GM23338 (cell line): ENCODE results near the gene TENM3. TPM values are rescaled to one million over a fixed set of nuclear protein-coding genes. Genes with fewer than 3 reads are reported as not detected.

ENCODE experiments used
- ATAC-seq: fragments of 200-7000 bp; cut with Tn5 transposase; 3 replicates; pipeline ENCODE4 v1.9.1; 2020
- DNase-seq: peaks from one replicate; pipeline ENCODE4 v3.0.0-alpha.2; 2015; ENCODE audit warnings: low spot score
- H2AFZ ChIP-seq: fragments of 200-600 bp; sonication (generic); 2 replicates; pipeline ENCODE4 v1.8.0; 2016; ENCODE audit warnings: antibody characterized with exemption, mild to moderate bottlenecking, moderate library complexity
- H3F3A ChIP-seq: fragments of 200-600 bp; sonication (generic); replicated peaks from 2 replicates; pipeline ENCODE4 v1.8.0; 2017; ENCODE audit warnings: antibody characterized with exemption, mixed run types, low read depth
- H3K27ac ChIP-seq: fragments of 200-600 bp; sonication (generic); 2 replicates; pipeline ENCODE4 v1.6.1; 2016; ENCODE audit warnings: low read depth
- H3K27me3 ChIP-seq: fragments of 200-600 bp; sonication (generic); 2 replicates; pipeline ENCODE4 v1.8.0; 2016; ENCODE audit warnings: mild to moderate bottlenecking, mixed run types, moderate library complexity; ENCODE audit not compliant: insufficient read depth
- H3K36me3 ChIP-seq: fragments of 200-600 bp; sonication (generic); 2 replicates; pipeline ENCODE4 v1.8.0; 2016; ENCODE audit warnings: mild to moderate bottlenecking; ENCODE audit not compliant: insufficient read depth
- H3K4me1 ChIP-seq: fragments of 200-600 bp; sonication (generic); 2 replicates; pipeline ENCODE4 v1.8.0; 2016; ENCODE audit warnings: mild to moderate bottlenecking, moderate library complexity; ENCODE audit not compliant: insufficient read depth
- H3K4me2 ChIP-seq: fragments of 200-600 bp; sonication (generic); 2 replicates; pipeline ENCODE4 v1.7.1; 2017; ENCODE audit warnings: mixed run types
- H3K4me3 ChIP-seq: fragments of 200-600 bp; sonication (generic); 2 replicates; pipeline ENCODE4 v1.6.1; 2016; ENCODE audit warnings: mixed run types
- H3K79me2 ChIP-seq: fragments of 200-600 bp; sonication (generic); replicated peaks from 2 replicates; pipeline ENCODE4 v1.8.0; 2017; ENCODE audit warnings: mild to moderate bottlenecking; ENCODE audit not compliant: insufficient read depth
- H3K9me2 ChIP-seq: fragments of 200-600 bp; sonication (generic); 2 replicates; pipeline ENCODE4 v1.8.0; 2017; ENCODE audit not compliant: insufficient read depth
- H4K20me1 ChIP-seq: fragments of 200-600 bp; sonication (generic); replicated peaks from 2 replicates; pipeline ENCODE4 v1.8.0; 2017; ENCODE audit warnings: mild to moderate bottlenecking; ENCODE audit not compliant: insufficient read depth
- H3K27ac Mint-ChIP-seq: 2 replicates; pipeline ENCODE4 v1.8.0; 2020; ENCODE audit warnings: inconsistent platforms, mild to moderate bottlenecking, moderate library complexity, mixed read lengths
- H3K27me3 Mint-ChIP-seq: 3 replicates; pipeline ENCODE4 v1.8.0; 2022; ENCODE audit warnings: low read depth, mild to moderate bottlenecking, moderate library complexity, mixed read lengths, inconsistent platforms; ENCODE audit not compliant: insufficient read depth, poor library complexity
- H3K36me3 Mint-ChIP-seq: 3 replicates; pipeline ENCODE4 v1.8.0; 2021; ENCODE audit warnings: low read depth, mild to moderate bottlenecking, inconsistent platforms, moderate library complexity, mixed read lengths
- H3K4me1 Mint-ChIP-seq: 3 replicates; pipeline ENCODE4 v1.8.0; 2020; ENCODE audit warnings: mild to moderate bottlenecking, inconsistent platforms, mixed read lengths
- H3K4me3 Mint-ChIP-seq: 3 replicates; pipeline ENCODE4 v1.8.0; 2021; ENCODE audit warnings: moderate library complexity, mild to moderate bottlenecking, inconsistent platforms, mixed read lengths
- H3K9me3 Mint-ChIP-seq: 3 replicates; pipeline ENCODE4 v1.8.0; 2020; ENCODE audit warnings: moderate library complexity, mild to moderate bottlenecking, inconsistent platforms, mixed read lengths
- CREB1 ChIP-seq: fragments of 250-450 bp; sonication (Bioruptor Pico); IDR thresholded peaks from 2 replicates; pipeline ENCODE4 v1.5.0; 2020; ENCODE audit warnings: low read depth, mild to moderate bottlenecking, moderate library complexity
- EZH2 ChIP-seq: fragments of 200-600 bp; sonication (generic); IDR thresholded peaks from one replicate; pipeline ENCODE4 v1.8.0; 2017; ENCODE audit warnings: antibody characterized with exemption, mild to moderate bottlenecking, low read depth; ENCODE audit not compliant: unreplicated experiment
- EZH2phosphoT487 ChIP-seq: fragments of 200-600 bp; sonication (generic); IDR thresholded peaks from one replicate; pipeline ENCODE4 v1.8.1; 2018; ENCODE audit warnings: antibody characterized with exemption; ENCODE audit not compliant: unreplicated experiment
- JUNB ChIP-seq: IDR thresholded peaks from one replicate; pipeline ENCODE4 v1.6.1; 2016; ENCODE audit warnings: antibody characterized with exemption; ENCODE audit not compliant: unreplicated experiment
- NANOG ChIP-seq: IDR thresholded peaks from 2 replicates; pipeline ENCODE4 v1.6.1; 2016; ENCODE audit warnings: antibody characterized with exemption, borderline replicate concordance
- POLR2AphosphoS5 ChIP-seq: IDR thresholded peaks from 2 replicates; pipeline ENCODE4 v1.6.1; 2016; ENCODE audit warnings: antibody characterized with exemption, low read depth
- STAT1 ChIP-seq: IDR thresholded peaks from one replicate; pipeline ENCODE4 v1.6.1; 2016; ENCODE audit warnings: antibody characterized with exemption; ENCODE audit not compliant: unreplicated experiment
- ZNF114 ChIP-seq: fragments of 250-450 bp; sonication (Bioruptor Pico); IDR thresholded peaks from 2 replicates; pipeline ENCODE4 v1.5.0; 2020; ENCODE audit warnings: mild to moderate bottlenecking, moderate library complexity
- polyA plus RNA-seq: library from polyadenylated mRNA; unstranded; fragments of >200 nt; fragmentation: Nextera tagmentation; extraction: Ambion mirVana; gene quantifications from 2 replicates; pipeline ENCODE4 v1.2.1, GENCODE V29; 2016
- total RNA-seq: library from RNA; depleted of rRNA; stranded (reverse); fragments of >200 nt; shearing (Covaris generic); gene quantifications from 2 replicates; pipeline ENCODE4 v1.2.3, GENCODE V29; 2014
- TF ChIP-seq, protein P1 (sequence below): IDR thresholded peaks from one replicate; pipeline ENCODE4 v1.6.1; 2018; ENCODE audit warnings: antibody characterized with exemption; ENCODE audit not compliant: unreplicated experiment
- TF ChIP-seq, protein P2 (sequence below): fragments of 250-450 bp; sonication (Bioruptor Pico); IDR thresholded peaks from 2 replicates; pipeline ENCODE4 v1.5.0; 2020; ENCODE audit warnings: mild to moderate bottlenecking, moderate library complexity
- TF ChIP-seq, protein P3 (sequence below): IDR thresholded peaks from 2 replicates; pipeline ENCODE4 v1.6.1; 2016; ENCODE audit warnings: antibody characterized with exemption

The TENM3 gene
- total and polyA plus RNA-seq, 2 experiments from 2014 or later: 22.2 to 128 TPM

DNA sequence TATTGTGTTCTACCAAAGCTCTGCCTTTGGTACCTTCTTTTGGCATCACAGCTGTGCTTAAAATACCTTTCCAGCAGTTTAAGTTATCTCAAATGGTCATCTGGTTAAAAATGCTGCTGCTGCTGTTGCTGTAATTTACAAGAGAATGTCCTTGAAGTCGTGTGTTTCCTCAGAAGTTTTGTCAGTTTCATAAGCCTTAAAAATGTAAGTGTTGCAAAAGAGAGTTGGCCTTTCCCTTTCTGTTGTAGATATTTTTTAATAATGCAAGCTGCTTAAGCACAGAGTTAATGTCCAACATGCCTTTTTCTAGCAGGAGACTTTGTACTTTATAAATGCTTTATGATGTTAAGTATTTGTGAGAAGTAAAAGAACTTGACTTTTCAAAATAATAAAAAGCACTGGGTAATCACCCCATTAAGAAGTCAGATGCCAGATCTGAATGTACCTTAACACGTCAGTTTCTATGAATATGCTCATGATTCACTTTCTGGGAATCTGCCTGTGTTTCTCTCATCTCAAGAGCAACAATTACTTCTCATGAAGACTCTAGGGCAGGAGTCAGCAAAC, 35.3 kb upstream of the TENM3 start:
- no peaks in the 10 kb centered on the region for H4K20me1 ChIP-seq
- H3F3A ChIP-seq: no peaks in the 10 kb centered on the region
- ATAC-seq: no peak
- H3K4me3 Mint-ChIP-seq: no peak overlapping the region
- peak; percentile 41 for DNase-seq
- no peaks in the 10 kb centered on the region for H3K36me3 Mint-ChIP-seq
- H3K79me2 ChIP-seq: no peaks in the 10 kb centered on the region
- no peak overlapping the region for H3K27ac Mint-ChIP-seq
- H3K4me1 Mint-ChIP-seq: peaks cover 63% of the 10 kb centered on the region
- H3K27ac ChIP-seq: peak overlapping the region; percentile 18
- no peak overlapping the region for H3K4me3 ChIP-seq
- TF ChIP-seq POLR2AphosphoS5 (no peak), ZNF114 (CRISPR knock-in tag) (no peak), EZH2phosphoT487 (no peak), CREB1 (CRISPR knock-in tag) (no peak), NANOG (peak; percentile 54; the same call in 1 of the 2 replicates)
- TF ChIP-seq, protein P1, sequence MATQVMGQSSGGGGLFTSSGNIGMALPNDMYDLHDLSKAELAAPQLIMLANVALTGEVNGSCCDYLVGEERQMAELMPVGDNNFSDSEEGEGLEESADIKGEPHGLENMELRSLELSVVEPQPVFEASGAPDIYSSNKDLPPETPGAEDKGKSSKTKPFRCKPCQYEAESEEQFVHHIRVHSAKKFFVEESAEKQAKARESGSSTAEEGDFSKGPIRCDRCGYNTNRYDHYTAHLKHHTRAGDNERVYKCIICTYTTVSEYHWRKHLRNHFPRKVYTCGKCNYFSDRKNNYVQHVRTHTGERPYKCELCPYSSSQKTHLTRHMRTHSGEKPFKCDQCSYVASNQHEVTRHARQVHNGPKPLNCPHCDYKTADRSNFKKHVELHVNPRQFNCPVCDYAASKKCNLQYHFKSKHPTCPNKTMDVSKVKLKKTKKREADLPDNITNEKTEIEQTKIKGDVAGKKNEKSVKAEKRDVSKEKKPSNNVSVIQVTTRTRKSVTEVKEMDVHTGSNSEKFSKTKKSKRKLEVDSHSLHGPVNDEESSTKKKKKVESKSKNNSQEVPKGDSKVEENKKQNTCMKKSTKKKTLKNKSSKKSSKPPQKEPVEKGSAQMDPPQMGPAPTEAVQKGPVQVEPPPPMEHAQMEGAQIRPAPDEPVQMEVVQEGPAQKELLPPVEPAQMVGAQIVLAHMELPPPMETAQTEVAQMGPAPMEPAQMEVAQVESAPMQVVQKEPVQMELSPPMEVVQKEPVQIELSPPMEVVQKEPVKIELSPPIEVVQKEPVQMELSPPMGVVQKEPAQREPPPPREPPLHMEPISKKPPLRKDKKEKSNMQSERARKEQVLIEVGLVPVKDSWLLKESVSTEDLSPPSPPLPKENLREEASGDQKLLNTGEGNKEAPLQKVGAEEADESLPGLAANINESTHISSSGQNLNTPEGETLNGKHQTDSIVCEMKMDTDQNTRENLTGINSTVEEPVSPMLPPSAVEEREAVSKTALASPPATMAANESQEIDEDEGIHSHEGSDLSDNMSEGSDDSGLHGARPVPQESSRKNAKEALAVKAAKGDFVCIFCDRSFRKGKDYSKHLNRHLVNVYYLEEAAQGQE: no peak
- H3K4me1 ChIP-seq: peaks cover 45% of the 10 kb centered on the region
- no peaks in the 10 kb centered on the region for H3K9me2 ChIP-seq
- H3K4me2 ChIP-seq: peak overlapping the region; percentile 34
- no peaks in the 10 kb centered on the region for H3K36me3 ChIP-seq
- no peaks in the 10 kb centered on the region; the same call in 2 of the 3 replicates for H3K9me3 Mint-ChIP-seq
- H2AFZ ChIP-seq: no peak overlapping the region
- peaks cover 14% of the 10 kb centered on the region for H3K27me3 Mint-ChIP-seq
- no peaks in the 10 kb centered on the region for H3K27me3 ChIP-seq

- Histone ChIP-seq H2AFZ (no peak overlapping the region), H3K4me1 (peaks cover 45% of the 10 kb centered on the region), H3K4me3 (no peak overlapping the region), H3K79me2 (no peaks in the 10 kb centered on the region), H3K4me2 (no peak overlapping the region), H3K27me3 (no peaks in the 10 kb centered on the region), H4K20me1 (no peaks in the 10 kb centered on the region), H3K9me2 (no peaks in the 10 kb centered on the region), H3F3A (no peaks in the 10 kb centered on the region), H3K36me3 (no peaks in the 10 kb centered on the region), H3K27ac (no peak overlapping the region)
- Mint-ChIP-seq H3K4me1 (peaks cover 64% of the 10 kb centered on the region), H3K27ac (no peak overlapping the region), H3K27me3 (peaks cover 14% of the 10 kb centered on the region), H3K36me3 (no peaks in the 10 kb centered on the region), H3K4me3 (no peak overlapping the region), H3K9me3 (no peaks in the 10 kb centered on the region; the same call in 2 of the 3 replicates)
- ATAC-seq: no peak
- no peak for DNase-seq
- TF ChIP-seq POLR2AphosphoS5 (no peak), STAT1 (no peak), EZH2phosphoT487 (no peak), JUNB (no peak), EZH2 (no peak)
- TF ChIP-seq, protein P2, sequence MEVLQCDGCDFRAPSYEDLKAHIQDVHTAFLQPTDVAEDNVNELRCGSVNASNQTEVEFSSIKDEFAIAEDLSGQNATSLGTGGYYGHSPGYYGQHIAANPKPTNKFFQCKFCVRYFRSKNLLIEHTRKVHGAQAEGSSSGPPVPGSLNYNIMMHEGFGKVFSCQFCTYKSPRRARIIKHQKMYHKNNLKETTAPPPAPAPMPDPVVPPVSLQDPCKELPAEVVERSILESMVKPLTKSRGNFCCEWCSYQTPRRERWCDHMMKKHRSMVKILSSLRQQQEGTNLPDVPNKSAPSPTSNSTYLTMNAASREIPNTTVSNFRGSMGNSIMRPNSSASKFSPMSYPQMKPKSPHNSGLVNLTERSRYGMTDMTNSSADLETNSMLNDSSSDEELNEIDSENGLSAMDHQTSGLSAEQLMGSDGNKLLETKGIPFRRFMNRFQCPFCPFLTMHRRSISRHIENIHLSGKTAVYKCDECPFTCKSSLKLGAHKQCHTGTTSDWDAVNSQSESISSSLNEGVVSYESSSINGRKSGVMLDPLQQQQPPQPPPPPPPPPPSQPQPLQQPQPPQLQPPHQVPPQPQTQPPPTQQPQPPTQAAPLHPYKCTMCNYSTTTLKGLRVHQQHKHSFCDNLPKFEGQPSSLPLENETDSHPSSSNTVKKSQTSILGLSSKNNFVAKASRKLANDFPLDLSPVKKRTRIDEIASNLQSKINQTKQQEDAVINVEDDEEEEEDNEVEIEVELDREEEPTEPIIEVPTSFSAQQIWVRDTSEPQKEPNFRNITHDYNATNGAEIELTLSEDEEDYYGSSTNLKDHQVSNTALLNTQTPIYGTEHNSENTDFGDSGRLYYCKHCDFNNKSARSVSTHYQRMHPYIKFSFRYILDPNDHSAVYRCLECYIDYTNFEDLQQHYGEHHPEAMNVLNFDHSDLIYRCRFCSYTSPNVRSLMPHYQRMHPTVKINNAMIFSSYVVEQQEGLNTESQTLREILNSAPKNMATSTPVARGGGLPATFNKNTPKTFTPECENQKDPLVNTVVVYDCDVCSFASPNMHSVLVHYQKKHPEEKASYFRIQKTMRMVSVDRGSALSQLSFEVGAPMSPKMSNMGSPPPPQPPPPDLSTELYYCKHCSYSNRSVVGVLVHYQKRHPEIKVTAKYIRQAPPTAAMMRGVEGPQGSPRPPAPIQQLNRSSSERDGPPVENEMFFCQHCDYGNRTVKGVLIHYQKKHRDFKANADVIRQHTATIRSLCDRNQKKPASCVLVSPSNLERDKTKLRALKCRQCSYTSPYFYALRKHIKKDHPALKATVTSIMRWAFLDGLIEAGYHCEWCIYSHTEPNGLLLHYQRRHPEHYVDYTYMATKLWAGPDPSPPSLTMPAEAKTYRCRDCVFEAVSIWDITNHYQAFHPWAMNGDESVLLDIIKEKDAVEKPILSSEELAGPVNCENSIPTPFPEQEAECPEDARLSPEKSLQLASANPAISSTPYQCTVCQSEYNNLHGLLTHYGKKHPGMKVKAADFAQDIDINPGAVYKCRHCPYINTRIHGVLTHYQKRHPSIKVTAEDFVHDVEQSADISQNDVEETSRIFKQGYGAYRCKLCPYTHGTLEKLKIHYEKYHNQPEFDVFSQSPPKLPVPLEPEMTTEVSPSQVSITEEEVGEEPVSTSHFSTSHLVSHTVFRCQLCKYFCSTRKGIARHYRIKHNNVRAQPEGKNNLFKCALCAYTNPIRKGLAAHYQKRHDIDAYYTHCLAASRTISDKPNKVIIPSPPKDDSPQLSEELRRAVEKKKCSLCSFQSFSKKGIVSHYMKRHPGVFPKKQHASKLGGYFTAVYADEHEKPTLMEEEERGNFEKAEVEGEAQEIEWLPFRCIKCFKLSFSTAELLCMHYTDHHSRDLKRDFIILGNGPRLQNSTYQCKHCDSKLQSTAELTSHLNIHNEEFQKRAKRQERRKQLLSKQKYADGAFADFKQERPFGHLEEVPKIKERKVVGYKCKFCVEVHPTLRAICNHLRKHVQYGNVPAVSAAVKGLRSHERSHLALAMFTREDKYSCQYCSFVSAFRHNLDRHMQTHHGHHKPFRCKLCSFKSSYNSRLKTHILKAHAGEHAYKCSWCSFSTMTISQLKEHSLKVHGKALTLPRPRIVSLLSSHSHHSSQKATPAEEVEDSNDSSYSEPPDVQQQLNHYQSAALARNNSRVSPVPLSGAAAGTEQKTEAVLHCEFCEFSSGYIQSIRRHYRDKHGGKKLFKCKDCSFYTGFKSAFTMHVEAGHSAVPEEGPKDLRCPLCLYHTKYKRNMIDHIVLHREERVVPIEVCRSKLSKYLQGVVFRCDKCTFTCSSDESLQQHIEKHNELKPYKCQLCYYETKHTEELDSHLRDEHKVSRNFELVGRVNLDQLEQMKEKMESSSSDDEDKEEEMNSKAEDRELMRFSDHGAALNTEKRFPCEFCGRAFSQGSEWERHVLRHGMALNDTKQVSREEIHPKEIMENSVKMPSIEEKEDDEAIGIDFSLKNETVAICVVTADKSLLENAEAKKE (CRISPR knock-in tag): no peak
- TF ChIP-seq, protein P3, sequence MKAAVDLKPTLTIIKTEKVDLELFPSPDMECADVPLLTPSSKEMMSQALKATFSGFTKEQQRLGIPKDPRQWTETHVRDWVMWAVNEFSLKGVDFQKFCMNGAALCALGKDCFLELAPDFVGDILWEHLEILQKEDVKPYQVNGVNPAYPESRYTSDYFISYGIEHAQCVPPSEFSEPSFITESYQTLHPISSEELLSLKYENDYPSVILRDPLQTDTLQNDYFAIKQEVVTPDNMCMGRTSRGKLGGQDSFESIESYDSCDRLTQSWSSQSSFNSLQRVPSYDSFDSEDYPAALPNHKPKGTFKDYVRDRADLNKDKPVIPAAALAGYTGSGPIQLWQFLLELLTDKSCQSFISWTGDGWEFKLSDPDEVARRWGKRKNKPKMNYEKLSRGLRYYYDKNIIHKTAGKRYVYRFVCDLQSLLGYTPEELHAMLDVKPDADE: no peak
Measured at GRCh38 chr4:182208526-182209050, 34.6 kb upstream of the TENM3 start.
